ENCODE measurements around the gene SETD1B. TPM values are rescaled to one million over a fixed set of nuclear protein-coding genes. Genes with fewer than 3 reads are reported as not detected.

Gene SETD1B
- total RNA-seq, 1 donor: 5.8 TPM

- TF ChIP-seq CTCF (IDR thresholded peaks at IDR 0.05; ENCODE audit: extremely low read depth, low read depth, low read length): no peak
- H3K4me3 ChIP-seq (ENCODE audit: insufficient read depth, low read length): no peak overlapping the region
- no peak overlapping the region for H2AFZ ChIP-seq (ENCODE audit: low read length)
- H3K36me3 ChIP-seq (ENCODE audit: insufficient read depth, low read length): peaks cover 78% of the 10 kb centered on the region
- H3K79me2 ChIP-seq (ENCODE audit: insufficient read depth, low read length): peaks cover 21% of the 10 kb centered on the region
- H4K20me1 ChIP-seq (ENCODE audit: insufficient read depth, low read length): peaks cover 16% of the 10 kb centered on the region
- H3K9me3 ChIP-seq (ENCODE audit: low read depth, low read length): no peaks in the 10 kb centered on the region
- H3K4me1 ChIP-seq (ENCODE audit: insufficient read depth, low read length): no peaks in the 10 kb centered on the region
- H3K27ac ChIP-seq (ENCODE audit: low read depth, low read length): no peak overlapping the region
- H3K4me2 ChIP-seq (ENCODE audit: insufficient read depth, low read length): no peak overlapping the region
- no peaks in the 10 kb centered on the region for H3K27me3 ChIP-seq (ENCODE audit: insufficient read depth, low read length)
- peak; percentile 73 for DNase-seq (ENCODE audit: insufficient read length, low spot score, missing footprints)
These were observed 18.7 kb downstream of the SETD1B start for GRCh38 chr12:121822393-121823100.

GRCh38 chr12:121823101-121823726, 19.4 kb downstream of the SETD1B start:
- H3K4me1 ChIP-seq (ENCODE audit: insufficient read depth, low read length): no peaks in the 10 kb centered on the region
- no peak overlapping the region for H3K4me2 ChIP-seq (ENCODE audit: insufficient read depth, low read length)
- no peak for TF ChIP-seq CTCF (IDR thresholded peaks at IDR 0.05; ENCODE audit: extremely low read depth, low read depth, low read length)
- DNase-seq (ENCODE audit: insufficient read length, low spot score, missing footprints): peak; percentile 72
- H2AFZ ChIP-seq (ENCODE audit: low read length): no peak overlapping the region
- no peaks in the 10 kb centered on the region for H3K9me3 ChIP-seq (ENCODE audit: low read depth, low read length)
- peaks cover 19% of the 10 kb centered on the region for H4K20me1 ChIP-seq (ENCODE audit: insufficient read depth, low read length)
- peaks cover 78% of the 10 kb centered on the region for H3K36me3 ChIP-seq (ENCODE audit: insufficient read depth, low read length)
- no peak overlapping the region for H3K4me3 ChIP-seq (ENCODE audit: insufficient read depth, low read length)
- H3K79me2 ChIP-seq (ENCODE audit: insufficient read depth, low read length): peaks cover 16% of the 10 kb centered on the region
- H3K27me3 ChIP-seq (ENCODE audit: insufficient read depth, low read length): no peaks in the 10 kb centered on the region
- H3K27ac ChIP-seq (ENCODE audit: low read depth, low read length): no peak overlapping the region

- H3K4me3 ChIP-seq (ENCODE audit: insufficient read depth, low read length): no peak overlapping the region
- no peaks in the 10 kb centered on the region for H3K27me3 ChIP-seq (ENCODE audit: insufficient read depth, low read length)
- H3K9me3 ChIP-seq (ENCODE audit: low read depth, low read length): no peaks in the 10 kb centered on the region
- no peaks in the 10 kb centered on the region for H3K4me1 ChIP-seq (ENCODE audit: insufficient read depth, low read length)
- H4K20me1 ChIP-seq (ENCODE audit: insufficient read depth, low read length): peaks cover 24% of the 10 kb centered on the region
- no peak overlapping the region for H3K4me2 ChIP-seq (ENCODE audit: insufficient read depth, low read length)
- H3K27ac ChIP-seq (ENCODE audit: low read depth, low read length): no peak overlapping the region
- peak; percentile 9 for DNase-seq (ENCODE audit: insufficient read length, low spot score, missing footprints)
- no peak overlapping the region for H2AFZ ChIP-seq (ENCODE audit: low read length)
- peaks cover 80% of the 10 kb centered on the region for H3K36me3 ChIP-seq (ENCODE audit: insufficient read depth, low read length)
- TF ChIP-seq CTCF (IDR thresholded peaks at IDR 0.05; ENCODE audit: extremely low read depth, low read depth, low read length): no peak
- H3K79me2 ChIP-seq (ENCODE audit: insufficient read depth, low read length): peaks cover 16% of the 10 kb centered on the region
These were observed 19.9 kb downstream of the SETD1B start for GRCh38 chr12:121823727-121824115.

- peaks cover 73% of the 10 kb centered on the region for H3K36me3 ChIP-seq (ENCODE audit: insufficient read depth, low read length)
These were observed 21.3 kb downstream of the SETD1B start for GRCh38 chr12:121825041-121825523.

More at GRCh38 chr12:121825041-121825523, 21.3 kb downstream of the SETD1B start:
- Histone ChIP-seq H3K27ac (ENCODE audit: low read depth, low read length) (no peak overlapping the region), H4K20me1 (ENCODE audit: insufficient read depth, low read length) (peaks cover 25% of the 10 kb centered on the region), H2AFZ (ENCODE audit: low read length) (no peak overlapping the region), H3K27me3 (ENCODE audit: insufficient read depth, low read length) (no peaks in the 10 kb centered on the region), H3K4me1 (ENCODE audit: insufficient read depth, low read length) (no peaks in the 10 kb centered on the region), H3K4me3 (ENCODE audit: insufficient read depth, low read length) (no peak overlapping the region), H3K4me2 (ENCODE audit: insufficient read depth, low read length) (no peak overlapping the region), H3K79me2 (ENCODE audit: insufficient read depth, low read length) (peaks cover 11% of the 10 kb centered on the region), H3K9me3 (ENCODE audit: low read depth, low read length) (no peaks in the 10 kb centered on the region)
- DNase-seq (ENCODE audit: insufficient read length, low spot score, missing footprints): peak; percentile 41
- TF ChIP-seq CTCF (IDR thresholded peaks at IDR 0.05; ENCODE audit: extremely low read depth, low read depth, low read length): no peak
